GM21786 (cell line): Measurements from ENCODE around the gene PMM1.
"Not testable (repeated sequence)": the region's sequence is repeated elsewhere in the genome, so short reads cannot be mapped to it uniquely, and the experiment has no call there.

Experiments
- ATAC-seq: cut with Tn5 transposase; IDR thresholded peaks from one replicate; pipeline ENCODE4 v1.9.1; 2021; ENCODE audit not compliant: unreplicated experiment

The PMM1 gene

DNA sequence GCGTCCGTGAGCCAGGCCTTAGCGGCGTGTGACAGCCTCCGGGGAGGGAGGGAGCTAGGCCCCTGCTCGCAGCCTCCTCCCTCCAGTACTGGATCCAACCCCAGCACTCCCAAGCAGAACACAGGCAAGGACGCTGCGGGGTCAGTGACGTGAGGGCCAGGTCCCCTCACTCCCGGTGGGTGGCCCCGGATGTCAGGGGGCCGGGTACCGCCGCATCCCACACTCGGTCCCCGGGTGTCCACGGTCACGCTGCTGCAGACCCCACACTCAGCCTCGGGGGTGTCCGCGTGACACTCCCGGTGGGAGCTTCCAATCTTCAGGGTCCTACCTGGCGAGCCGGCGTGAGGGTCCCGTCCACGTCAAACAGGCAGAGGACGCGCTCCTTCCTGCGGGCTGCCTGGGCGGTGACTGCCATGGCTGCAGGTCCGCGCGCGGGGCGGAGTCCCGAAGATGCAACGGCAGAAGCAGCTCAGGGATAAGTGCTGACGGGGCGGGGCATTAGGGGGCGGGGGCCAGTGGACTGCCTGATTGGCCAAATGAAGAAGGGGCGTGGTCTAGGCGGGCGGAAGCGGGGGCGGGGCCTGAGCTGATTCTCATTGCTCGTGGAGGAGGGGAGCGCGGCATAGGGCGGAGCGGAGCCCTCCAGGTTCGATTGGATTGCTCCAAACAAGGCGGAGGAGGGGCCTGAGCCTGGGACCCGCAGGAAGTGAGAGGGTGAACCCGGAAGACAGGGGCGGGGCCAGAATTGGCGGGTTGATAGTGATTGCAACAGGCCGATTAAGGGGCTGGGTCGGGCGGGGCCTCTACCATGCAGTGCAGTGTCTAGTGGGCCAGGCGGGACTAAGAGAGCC, at the start of gene PMM1:
TSS of gene PMM1 (minus strand) at position 450 of the 851 bp plus-strand sequence. CDS start at position 415, 35 bp downstream.
- peak; percentile 93 for ATAC-seq

- ATAC-seq, result no peak
Observed at GRCh38 chr22:41638748-41639147, 49.1 kb upstream of the PMM1 start.

- no peak for ATAC-seq
Observed at GRCh38 chr22:41638124-41638523, 48.5 kb upstream of the PMM1 start.

GRCh38 chr22:41637623-41638022, 48.0 kb upstream of the PMM1 start:
- not testable (repeated sequence) for ATAC-seq

DNA sequence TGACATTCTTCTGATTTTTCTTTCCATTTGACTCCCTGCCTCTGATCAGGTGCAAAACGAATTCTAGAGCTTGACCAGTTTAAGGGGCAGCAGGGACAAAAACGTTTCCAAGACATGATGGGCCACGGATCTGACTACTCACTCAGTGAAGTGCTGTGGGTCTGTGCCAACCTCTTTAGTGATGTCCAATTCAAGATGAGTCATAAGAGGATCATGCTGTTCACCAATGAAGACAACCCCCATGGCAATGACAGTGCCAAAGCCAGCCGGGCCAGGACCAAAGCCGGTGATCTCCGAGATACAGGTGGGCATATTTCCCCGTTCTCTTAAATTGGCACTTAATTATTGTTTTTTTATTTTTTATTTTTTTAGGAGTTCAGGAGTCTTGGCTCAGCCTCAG, 46.8 kb upstream of the PMM1 start:
- no peak for ATAC-seq

- ATAC-seq, result not testable (repeated sequence)
Observed at GRCh38 chr22:41634610-41635009, 45.0 kb upstream of the PMM1 start.

- ATAC-seq, result not testable (repeated sequence)
Observed at GRCh38 chr22:41631615-41632014, 42.0 kb upstream of the PMM1 start.

DNA sequence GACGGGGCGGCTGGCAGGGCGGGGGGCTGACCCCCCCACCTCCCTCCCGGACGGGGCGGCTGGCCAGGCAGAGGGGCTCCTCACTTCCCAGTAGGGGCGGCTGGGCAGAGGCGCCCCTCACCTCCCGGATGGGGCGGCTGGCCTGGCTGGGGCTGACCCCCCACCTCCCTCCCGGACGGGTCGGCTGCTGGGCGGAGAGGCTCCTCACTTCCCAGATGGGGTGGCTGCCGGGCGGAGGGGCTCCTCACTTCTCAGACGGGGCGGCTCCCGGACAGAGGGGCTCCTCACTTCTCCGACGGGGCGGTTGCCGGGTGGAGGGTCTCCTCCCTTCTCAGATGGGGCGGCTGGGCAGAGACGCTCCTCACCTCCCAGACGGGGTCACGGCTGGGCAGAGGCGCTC, 41.5 kb upstream of the PMM1 start:
- ATAC-seq, result not testable (repeated sequence)

- no peak for ATAC-seq
Observed at GRCh38 chr22:41625577-41625976, 35.9 kb upstream of the PMM1 start.

- no peak for ATAC-seq
Observed at GRCh38 chr22:41621911-41622179, 32.2 kb upstream of the PMM1 start.

GRCh38 chr22:41621099-41621910, 31.7 kb upstream of the PMM1 start, which contains the start of gene XRCC6:
Gene XRCC6, plus strand, starts transcription at chr22:41621295. Its CDS starts 710 bp downstream, at chr22:41622005.
- ATAC-seq, result peak; percentile 81

DNA sequence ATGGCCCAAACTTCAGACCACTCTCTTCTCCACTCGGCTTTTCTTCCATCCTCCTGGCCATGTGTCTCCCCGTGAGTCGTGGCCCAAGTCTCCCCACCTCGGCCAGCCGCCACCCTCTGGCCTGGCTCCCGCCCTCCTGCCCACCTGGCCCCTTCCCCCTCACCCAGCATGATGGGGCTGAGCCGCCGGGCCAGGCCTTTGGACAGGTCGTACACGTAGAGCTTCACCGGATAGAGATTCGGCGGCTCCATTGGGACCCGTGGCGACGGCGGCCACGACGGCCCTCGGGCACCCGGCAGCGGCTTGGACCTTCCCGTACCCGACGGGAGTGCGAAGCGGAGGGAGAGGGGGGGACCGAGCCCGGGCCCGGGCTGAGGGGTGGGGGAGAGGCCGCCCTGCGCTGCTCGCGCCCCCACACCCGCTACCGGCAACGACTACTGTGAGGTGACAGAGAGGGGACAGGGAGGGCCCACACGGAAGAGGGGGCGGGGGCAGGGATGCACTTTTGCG, 31.0 kb upstream of the PMM1 start, which contains the start of gene DESI1:
TSS of gene DESI1 (minus strand) at position 455 of the 510 bp plus-strand sequence. CDS start at position 251, 204 bp downstream.
- peak; percentile 13 for ATAC-seq

GRCh38 chr22:41619979-41620588, 30.4 kb upstream of the PMM1 start:
- ATAC-seq, result no peak

DNA sequence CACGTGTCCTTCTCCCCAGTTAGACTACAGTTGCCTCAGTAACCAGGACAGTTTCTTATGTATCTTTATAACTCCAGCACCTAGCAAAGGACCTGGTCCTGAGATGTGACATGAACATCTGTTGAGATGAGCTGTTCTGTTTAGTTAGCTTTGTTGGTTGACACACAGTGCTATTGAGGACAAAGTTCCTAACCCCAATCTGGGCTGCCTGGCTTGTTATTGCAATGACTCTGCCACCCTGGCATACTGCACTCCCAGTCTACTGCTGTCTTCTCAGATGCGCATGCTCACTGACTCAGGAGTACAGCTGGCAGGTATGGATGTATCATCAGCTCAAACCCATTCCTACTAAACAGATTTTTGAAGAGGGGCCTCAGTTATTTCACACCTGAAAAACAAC, 23.8 kb upstream of the PMM1 start:
- ATAC-seq, result no peak

GRCh38 chr22:41612603-41613306, 23.1 kb upstream of the PMM1 start:
- no peak for ATAC-seq

DNA sequence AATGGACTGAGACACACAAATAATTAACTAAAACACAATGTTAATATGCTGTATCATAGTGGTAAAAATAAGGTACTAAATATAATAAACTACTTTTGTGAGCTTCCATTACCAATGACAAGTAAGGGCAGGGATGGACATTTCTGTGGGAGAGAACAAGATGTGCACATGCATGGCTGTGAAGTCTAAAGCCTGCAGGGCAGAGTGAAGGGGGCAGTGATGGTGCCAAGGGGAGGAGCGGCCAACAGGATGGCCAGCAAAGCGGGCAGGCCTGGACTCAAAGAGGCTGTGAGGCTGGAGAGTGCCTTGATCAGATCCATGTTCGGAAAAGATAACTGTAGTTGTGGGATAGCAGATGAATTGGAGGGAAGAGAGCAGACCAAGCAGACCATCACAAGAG, 18.7 kb upstream of the PMM1 start:
- no peak for ATAC-seq

DNA sequence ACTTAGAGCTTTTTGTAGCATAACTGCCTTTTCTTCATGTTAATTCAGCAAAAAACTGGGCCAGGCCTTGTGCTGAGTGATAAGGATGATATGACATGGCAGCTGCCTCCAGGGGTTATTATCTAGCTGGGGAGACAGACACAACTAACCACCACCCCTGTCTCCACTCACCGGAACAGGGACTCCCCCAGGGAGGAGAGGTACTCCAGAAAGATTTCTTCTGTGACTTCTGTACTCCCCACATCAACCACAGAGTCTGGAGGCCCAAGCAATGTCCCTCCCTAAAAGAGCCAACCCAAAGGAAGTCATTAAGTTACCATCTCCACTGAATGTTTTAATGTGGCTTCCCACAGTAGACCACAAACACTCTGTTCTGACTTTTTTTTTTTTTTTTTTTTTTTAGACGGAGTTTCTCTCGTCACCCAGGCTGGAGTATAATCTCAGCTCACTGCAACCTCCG, 14.3 kb upstream of the PMM1 start:
- peak; percentile 80 for ATAC-seq

DNA sequence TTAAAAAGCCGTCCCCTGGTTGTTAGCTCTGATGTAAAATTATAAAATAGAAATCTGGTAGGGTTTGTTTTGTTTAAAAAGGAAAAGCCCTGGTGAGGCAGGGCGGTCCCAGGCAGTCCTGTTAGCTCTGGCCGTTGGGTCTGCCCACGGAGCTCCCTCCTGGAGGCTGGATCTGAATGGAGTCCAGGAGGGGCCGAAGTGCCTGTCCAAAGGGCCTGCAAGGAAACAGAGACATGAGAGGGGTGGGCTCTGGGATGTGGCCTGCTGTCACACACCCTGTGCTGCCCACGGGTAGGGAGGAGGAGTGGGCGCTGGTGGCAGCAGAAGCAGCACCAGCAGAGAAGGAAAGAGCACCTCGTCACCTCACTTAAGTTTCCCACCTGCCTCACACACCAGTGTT, 11.3 kb upstream of the PMM1 start:
- no peak for ATAC-seq

- no peak for ATAC-seq
Observed at GRCh38 chr22:41598891-41599635, 9.4 kb upstream of the PMM1 start.

GRCh38 chr22:41598081-41598480, 8.4 kb upstream of the PMM1 start:
- no peak for ATAC-seq
